Measurements from ENCODE around the gene RIC8A. TPM values are rescaled to one million over a fixed set of nuclear protein-coding genes. Genes with fewer than 3 reads are reported as not detected.

Gene RIC8A
- total RNA-seq, 1 donor from 2014 or later: 157 TPM

DNA sequence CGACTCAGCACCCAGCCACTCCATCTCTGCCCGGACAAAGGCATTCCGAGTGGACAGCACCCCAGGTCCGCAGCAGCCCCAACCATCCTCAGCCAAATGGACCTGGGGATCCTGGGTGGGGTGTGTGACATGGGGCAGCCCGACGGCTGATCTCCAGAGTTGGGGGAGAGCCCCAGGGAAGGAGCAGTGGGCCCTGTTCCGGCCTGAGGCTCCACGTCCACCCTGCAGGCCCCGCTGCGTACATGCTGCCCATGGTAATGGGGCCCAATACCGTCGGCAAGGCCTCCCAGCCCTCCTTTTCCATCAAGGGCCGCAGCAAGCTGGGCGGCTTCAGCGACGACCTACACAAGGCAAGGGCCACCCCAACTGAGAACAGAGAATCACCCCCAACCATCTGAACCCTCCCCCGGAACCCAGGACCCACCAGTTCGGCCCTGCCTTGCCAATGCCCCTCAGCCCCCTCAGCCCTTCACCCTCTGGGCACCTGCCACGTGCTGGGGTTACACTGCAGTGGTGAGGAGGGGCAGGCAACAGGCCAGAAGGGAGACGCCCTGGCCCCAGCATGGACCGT, 9.2 kb upstream of the RIC8A start:
- no peaks in the 10 kb centered on the region for H3K9me3 Mint-ChIP-seq (ENCODE audit: unreplicated experiment)
- H3K79me2 ChIP-seq (ENCODE audit: insufficient read depth, low read length): peaks cover 10% of the 10 kb centered on the region
- H3K27ac ChIP-seq (ENCODE audit: low read depth, low read length): no peak overlapping the region
- H3K36me3 Mint-ChIP-seq (ENCODE audit: low read depth, unreplicated experiment): peaks cover 10% of the 10 kb centered on the region
- H3K9ac ChIP-seq (ENCODE audit: low read length): no peak overlapping the region
- H3K4me3 Mint-ChIP-seq (ENCODE audit: unreplicated experiment): no peak overlapping the region
- H3K36me3 ChIP-seq (ENCODE audit: insufficient read depth, low read length): no peaks in the 10 kb centered on the region
- H3K9me3 ChIP-seq (ENCODE audit: insufficient read depth, low read depth, low read length): no peaks in the 10 kb centered on the region
- peaks cover 38% of the 10 kb centered on the region for H4K20me1 ChIP-seq (ENCODE audit: insufficient read depth, low read length)
- FAIRE-seq (no peak), DNase-seq (ENCODE audit: low read depth) (no peak)
- H3K4me1 Mint-ChIP-seq (ENCODE audit: low read depth, unreplicated experiment): peaks cover 12% of the 10 kb centered on the region
- no peaks in the 10 kb centered on the region for H3K4me1 ChIP-seq (ENCODE audit: insufficient read depth, low read length)
- no peak overlapping the region for H3K27ac Mint-ChIP-seq (ENCODE audit: unreplicated experiment)
- no peaks in the 10 kb centered on the region for H3K27me3 ChIP-seq (ENCODE audit: insufficient read depth, low read length)
- TF ChIP-seq, protein P1, sequence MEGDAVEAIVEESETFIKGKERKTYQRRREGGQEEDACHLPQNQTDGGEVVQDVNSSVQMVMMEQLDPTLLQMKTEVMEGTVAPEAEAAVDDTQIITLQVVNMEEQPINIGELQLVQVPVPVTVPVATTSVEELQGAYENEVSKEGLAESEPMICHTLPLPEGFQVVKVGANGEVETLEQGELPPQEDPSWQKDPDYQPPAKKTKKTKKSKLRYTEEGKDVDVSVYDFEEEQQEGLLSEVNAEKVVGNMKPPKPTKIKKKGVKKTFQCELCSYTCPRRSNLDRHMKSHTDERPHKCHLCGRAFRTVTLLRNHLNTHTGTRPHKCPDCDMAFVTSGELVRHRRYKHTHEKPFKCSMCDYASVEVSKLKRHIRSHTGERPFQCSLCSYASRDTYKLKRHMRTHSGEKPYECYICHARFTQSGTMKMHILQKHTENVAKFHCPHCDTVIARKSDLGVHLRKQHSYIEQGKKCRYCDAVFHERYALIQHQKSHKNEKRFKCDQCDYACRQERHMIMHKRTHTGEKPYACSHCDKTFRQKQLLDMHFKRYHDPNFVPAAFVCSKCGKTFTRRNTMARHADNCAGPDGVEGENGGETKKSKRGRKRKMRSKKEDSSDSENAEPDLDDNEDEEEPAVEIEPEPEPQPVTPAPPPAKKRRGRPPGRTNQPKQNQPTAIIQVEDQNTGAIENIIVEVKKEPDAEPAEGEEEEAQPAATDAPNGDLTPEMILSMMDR (IDR thresholded peaks at IDR 0.05; ENCODE audit: insufficient read depth, low read depth, low read length): no peak
- no peak for TF ChIP-seq EZH2 (IDR thresholded peaks at IDR 0.05; ENCODE audit: insufficient read depth, low read length)
- no peak overlapping the region for H3K4me3 ChIP-seq (ENCODE audit: insufficient read depth, low read depth, low read length)
- peaks cover 3% of the 10 kb centered on the region for H3K27me3 Mint-ChIP-seq (ENCODE audit: low read depth, unreplicated experiment)
- no peak overlapping the region for H3K4me2 ChIP-seq (ENCODE audit: low read length)
- no peak overlapping the region for H2AFZ ChIP-seq (ENCODE audit: low read depth, low read length)

DNA sequence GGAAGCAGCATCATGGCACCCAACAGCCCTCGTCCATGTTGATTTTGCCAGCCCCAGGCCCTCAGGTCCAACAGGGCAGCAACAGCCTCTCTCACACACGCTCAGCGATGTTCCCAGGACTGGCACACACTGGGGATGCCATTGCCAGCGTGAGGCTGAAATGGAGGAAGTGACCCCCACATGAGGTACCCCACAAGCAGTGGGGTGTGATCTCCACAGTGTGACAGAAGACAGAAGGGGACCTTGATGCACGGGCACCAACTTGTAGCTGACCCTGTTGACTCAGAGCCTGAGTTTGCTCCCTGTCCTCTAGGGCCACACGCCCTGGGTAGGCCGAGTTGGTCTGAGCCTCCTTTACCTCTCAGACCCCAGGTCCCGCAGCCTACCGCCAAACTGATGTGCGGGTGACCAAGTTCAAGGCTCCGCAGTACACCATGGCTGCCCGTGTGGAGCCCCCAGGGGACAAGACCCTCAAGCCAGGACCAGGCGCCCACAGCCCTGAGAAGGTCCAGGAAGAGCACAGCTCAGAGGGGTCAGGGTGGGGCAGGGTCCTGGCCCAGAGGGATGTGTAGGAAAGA, 8.4 kb upstream of the RIC8A start:
- peaks cover 46% of the 10 kb centered on the region for H4K20me1 ChIP-seq (ENCODE audit: insufficient read depth, low read length)
- peaks cover 19% of the 10 kb centered on the region for H3K4me1 Mint-ChIP-seq (ENCODE audit: low read depth, unreplicated experiment)
- no peak overlapping the region for H3K4me2 ChIP-seq (ENCODE audit: low read length)
- H3K4me3 Mint-ChIP-seq (ENCODE audit: unreplicated experiment): no peak overlapping the region
- peaks cover 17% of the 10 kb centered on the region for H3K79me2 ChIP-seq (ENCODE audit: insufficient read depth, low read length)
- peaks cover 13% of the 10 kb centered on the region for H3K36me3 Mint-ChIP-seq (ENCODE audit: low read depth, unreplicated experiment)
- DNase-seq (ENCODE audit: low read depth): no peak
- no peak overlapping the region for H3K4me3 ChIP-seq (ENCODE audit: insufficient read depth, low read depth, low read length)
- H3K27ac ChIP-seq (ENCODE audit: low read depth, low read length): no peak overlapping the region
- no peak for FAIRE-seq
- peaks cover 2% of the 10 kb centered on the region for H3K36me3 ChIP-seq (ENCODE audit: insufficient read depth, low read length)
- H3K27me3 Mint-ChIP-seq (ENCODE audit: low read depth, unreplicated experiment): peaks cover 3% of the 10 kb centered on the region
- no peaks in the 10 kb centered on the region for H3K27me3 ChIP-seq (ENCODE audit: insufficient read depth, low read length)
- no peak overlapping the region for H3K27ac Mint-ChIP-seq (ENCODE audit: unreplicated experiment)
- no peak for TF ChIP-seq EZH2 (IDR thresholded peaks at IDR 0.05; ENCODE audit: insufficient read depth, low read length)
- TF ChIP-seq, protein P1 (IDR thresholded peaks at IDR 0.05; ENCODE audit: insufficient read depth, low read depth, low read length): no peak
- H3K9me3 Mint-ChIP-seq (ENCODE audit: unreplicated experiment): no peaks in the 10 kb centered on the region
- H3K9me3 ChIP-seq (ENCODE audit: insufficient read depth, low read depth, low read length): no peaks in the 10 kb centered on the region
- H3K4me1 ChIP-seq (ENCODE audit: insufficient read depth, low read length): no peaks in the 10 kb centered on the region
- no peak overlapping the region for H3K9ac ChIP-seq (ENCODE audit: low read length)
- no peak overlapping the region for H2AFZ ChIP-seq (ENCODE audit: low read depth, low read length)

DNA sequence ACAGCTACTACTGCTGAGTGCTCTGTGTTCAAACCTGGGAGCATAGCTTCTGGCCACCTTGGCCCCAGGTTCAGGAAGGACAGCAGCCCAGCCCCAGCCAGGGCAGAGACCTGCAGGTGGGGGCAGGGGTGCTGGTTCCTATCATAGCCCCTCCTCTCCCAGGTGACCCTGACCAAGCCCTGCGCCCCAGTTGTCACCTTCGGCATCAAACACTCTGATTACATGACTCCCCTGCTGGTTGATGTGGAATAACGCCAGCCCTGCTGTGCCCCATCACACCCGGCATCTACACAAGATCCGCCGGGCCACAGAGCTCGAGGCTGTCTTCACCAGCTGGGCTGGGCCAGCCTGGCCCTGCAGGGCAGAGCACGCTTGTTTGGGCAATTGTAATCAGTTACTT, 7.7 kb upstream of the RIC8A start:
- H3K27ac ChIP-seq (ENCODE audit: low read depth, low read length): no peak overlapping the region
- no peaks in the 10 kb centered on the region for H3K9me3 ChIP-seq (ENCODE audit: insufficient read depth, low read depth, low read length)
- no peaks in the 10 kb centered on the region for H3K9me3 Mint-ChIP-seq (ENCODE audit: unreplicated experiment)
- DNase-seq (ENCODE audit: low read depth) (no peak), FAIRE-seq (no peak)
- no peak overlapping the region for H3K4me3 Mint-ChIP-seq (ENCODE audit: unreplicated experiment)
- H3K27me3 Mint-ChIP-seq (ENCODE audit: low read depth, unreplicated experiment): peaks cover 3% of the 10 kb centered on the region
- H3K27me3 ChIP-seq (ENCODE audit: insufficient read depth, low read length): no peaks in the 10 kb centered on the region
- H3K36me3 ChIP-seq (ENCODE audit: insufficient read depth, low read length): peaks cover 7% of the 10 kb centered on the region
- H3K27ac Mint-ChIP-seq (ENCODE audit: unreplicated experiment): no peak overlapping the region
- no peak overlapping the region for H3K4me3 ChIP-seq (ENCODE audit: insufficient read depth, low read depth, low read length)
- TF ChIP-seq, protein P1 (IDR thresholded peaks at IDR 0.05; ENCODE audit: insufficient read depth, low read depth, low read length): no peak
- TF ChIP-seq EZH2 (IDR thresholded peaks at IDR 0.05; ENCODE audit: insufficient read depth, low read length): no peak
- peaks cover 53% of the 10 kb centered on the region for H4K20me1 ChIP-seq (ENCODE audit: insufficient read depth, low read length)
- H3K9ac ChIP-seq (ENCODE audit: low read length): no peak overlapping the region
- H3K4me2 ChIP-seq (ENCODE audit: low read length): no peak overlapping the region
- peaks cover 24% of the 10 kb centered on the region for H3K4me1 Mint-ChIP-seq (ENCODE audit: low read depth, unreplicated experiment)
- no peaks in the 10 kb centered on the region for H3K4me1 ChIP-seq (ENCODE audit: insufficient read depth, low read length)
- H3K79me2 ChIP-seq (ENCODE audit: insufficient read depth, low read length): peaks cover 24% of the 10 kb centered on the region
- H3K36me3 Mint-ChIP-seq (ENCODE audit: low read depth, unreplicated experiment): peaks cover 13% of the 10 kb centered on the region
- H2AFZ ChIP-seq (ENCODE audit: low read depth, low read length): no peak overlapping the region
